HepG2 (cell line): ENCODE data around the gene PFAS. TPM values are rescaled to one million over a fixed set of nuclear protein-coding genes. Genes with fewer than 3 reads are reported as not detected.

ENCODE experiments used
- ATAD3A ChIP-seq: sonication (generic); formaldehyde crosslinking; IDR thresholded peaks from 2 replicates; pipeline ENCODE4 v1.4.0; 2020; ENCODE audit warnings: missing genetic modification reagents
- ATRX ChIP-seq: sonication (generic); formaldehyde crosslinking; IDR thresholded peaks from 2 replicates; pipeline ENCODE4 v1.4.0; 2020; ENCODE audit warnings: missing genetic modification reagents, borderline replicate concordance
- BORCS8-MEF2B ChIP-seq: sonication (generic); formaldehyde crosslinking; IDR thresholded peaks from 2 replicates; pipeline ENCODE4 v1.8.0; 2022; ENCODE audit warnings: mild to moderate bottlenecking, missing genetic modification reagents
- CBFB ChIP-seq: sonication (generic); formaldehyde crosslinking; IDR thresholded peaks from 2 replicates; pipeline ENCODE4 v1.4.0; 2020; ENCODE audit warnings: missing genetic modification reagents
- CHD4 ChIP-seq: fragments of 200-600 bp; sonication (generic); IDR thresholded peaks from 2 replicates; pipeline ENCODE4 v1.7.0; 2017; ENCODE audit warnings: mild to moderate bottlenecking, low read length, borderline replicate concordance
- GFI1 ChIP-seq: sonication (generic); formaldehyde crosslinking; IDR thresholded peaks from 2 replicates; pipeline ENCODE4 v1.5.0; 2020; ENCODE audit warnings: missing genetic modification reagents, mild to moderate bottlenecking, borderline replicate concordance
- IRX3 ChIP-seq: sonication (generic); formaldehyde crosslinking; IDR thresholded peaks from 2 replicates; pipeline ENCODE4 v1.8.1; 2023; ENCODE audit warnings: mild to moderate bottlenecking, low read depth, missing genetic modification reagents, borderline replicate concordance
- MED1 ChIP-seq: sonication (generic); formaldehyde crosslinking; IDR thresholded peaks from 2 replicates; pipeline ENCODE4 v1.4.0; 2020; ENCODE audit warnings: missing genetic modification reagents
- MIER3 ChIP-seq: IDR thresholded peaks from 2 replicates; pipeline ENCODE4 v1.6.1; 2016; ENCODE audit warnings: missing compliant biosample characterization, borderline replicate concordance
- MTF2 ChIP-seq: sonication (generic); formaldehyde crosslinking; IDR thresholded peaks from 2 replicates; pipeline ENCODE4 v1.5.0; 2020; ENCODE audit warnings: missing genetic modification reagents, borderline replicate concordance
- SATB2 ChIP-seq: sonication (generic); formaldehyde crosslinking; IDR thresholded peaks from 2 replicates; pipeline ENCODE4 v1.5.0; 2020; ENCODE audit warnings: missing genetic modification reagents
- SP4 ChIP-seq: sonication (generic); formaldehyde crosslinking; IDR thresholded peaks from 2 replicates; pipeline ENCODE4 v1.8.1; 2023; ENCODE audit warnings: mild to moderate bottlenecking, missing genetic modification reagents
- TBL1XR1 ChIP-seq: fragments of 150-350 bp; IDR thresholded peaks from 2 replicates; pipeline ENCODE4 v1.6.1; 2014; ENCODE audit warnings: borderline replicate concordance, low read length; ENCODE audit not compliant: partially characterized antibody
- TBP ChIP-seq: sonication (generic); formaldehyde crosslinking; IDR thresholded peaks from 2 replicates; pipeline ENCODE4 v1.5.0; 2020; ENCODE audit warnings: missing genetic modification reagents
- YY1 ChIP-seq: IDR thresholded peaks from 2 replicates; pipeline ENCODE4 v1.6.1; 2011; ENCODE audit warnings: low read length, low read depth, moderate library complexity, mild to moderate bottlenecking; ENCODE audit not compliant: insufficient read depth, insufficient replicate concordance
- ZNF713 ChIP-seq: sonication (generic); formaldehyde crosslinking; IDR thresholded peaks from 2 replicates; pipeline ENCODE4 v1.4.0; 2020; ENCODE audit warnings: mild to moderate bottlenecking, missing genetic modification reagents
- ZNF768 ChIP-seq: sonication (generic); formaldehyde crosslinking; IDR thresholded peaks from 2 replicates; pipeline ENCODE4 v1.4.0; 2020; ENCODE audit warnings: missing genetic modification reagents
- polyA plus RNA-seq, 8 experiments: library from polyadenylated mRNA; depleted of rRNA in 3 of 8; stranded (reverse) in 7 of 8; unstranded in 1 of 8; fragments of >200 nt; fragmentation: Illumina TruSeq in 4 of 8; extraction: Trizol in 4 of 8; gene quantifications; 2 replicates each; pipeline versions ENCODE4 v1.2.1 to v1.2.3, GENCODE V29; 2011 to 2016; ENCODE audit warnings: low read depth in 4 of 8, missing spikeins in 1 of 8, mixed read lengths in 1 of 8; ENCODE audit not compliant: insufficient read depth in 1 of 8
- total RNA-seq, 5 experiments: library from RNA; depleted of rRNA; stranded (reverse); fragments of >200 nt; fragmentation: Illumina TruSeq; extraction: Trizol; gene quantifications; 2 replicates each; pipeline ENCODE4 v1.2.3, GENCODE V29; 2016; ENCODE audit warnings: low read depth in 1 of 5
- TF ChIP-seq, protein P1 (sequence below): IDR thresholded peaks from 2 replicates; pipeline ENCODE4 v1.6.1; 2016; ENCODE audit warnings: mild to moderate bottlenecking
- TF ChIP-seq, protein P2 (sequence below): sonication (generic); formaldehyde crosslinking; IDR thresholded peaks from 2 replicates; pipeline ENCODE4 v1.5.1; 2020; ENCODE audit warnings: missing genetic modification reagents, mild to moderate bottlenecking, borderline replicate concordance
- TF ChIP-seq, protein P3 (sequence below): sonication (generic); formaldehyde crosslinking; IDR thresholded peaks from 2 replicates; pipeline ENCODE4 v1.5.0; 2020; ENCODE audit warnings: mild to moderate bottlenecking, missing genetic modification reagents, borderline replicate concordance
- TF ChIP-seq, protein P4 (sequence below): fragments of 450-650 bp; IDR thresholded peaks from 2 replicates; pipeline ENCODE4 v1.6.1; 2016

Gene PFAS
- total and polyA plus RNA-seq, 2 of the 13 experiments (the other 11 are each of a cell fraction or from before 2014, with no cell fraction given): 49.4 to 58.2 TPM

DNA sequence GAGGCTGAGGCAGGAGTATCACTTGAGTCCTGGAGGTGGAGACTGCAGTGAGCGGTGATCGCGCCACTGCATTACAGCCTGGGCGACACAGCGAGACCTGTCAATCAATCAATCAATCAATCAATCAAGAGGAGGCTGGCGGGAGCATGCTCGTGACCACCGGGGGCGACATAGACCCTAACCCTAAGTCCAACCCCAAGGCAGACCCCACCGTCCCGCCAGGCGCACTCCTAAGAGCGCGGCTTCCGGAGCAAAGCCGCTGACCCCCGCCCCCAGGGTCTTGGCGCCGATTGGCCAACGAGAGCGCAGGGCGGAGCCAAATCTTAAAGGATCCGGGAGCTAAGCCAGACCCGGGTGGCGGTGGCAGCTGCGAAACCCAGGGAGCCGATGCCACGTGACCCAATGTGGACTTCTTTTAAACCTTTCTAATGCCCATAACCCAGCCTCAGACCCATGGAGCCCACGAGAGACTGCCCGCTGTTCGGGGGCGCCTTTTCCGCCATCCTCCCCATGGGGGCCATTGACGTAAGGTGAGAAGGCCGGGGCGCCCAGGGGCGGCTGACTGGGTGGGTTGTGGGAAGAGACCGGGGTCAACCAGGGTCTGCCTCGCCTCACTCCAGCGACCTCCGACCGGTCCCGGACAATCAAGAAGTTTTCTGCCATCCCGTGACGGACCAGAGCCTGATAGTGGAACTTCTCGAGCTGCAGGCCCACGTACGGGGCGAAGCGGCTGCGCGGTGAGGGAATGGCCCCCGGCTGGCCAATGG lies 39.4 kb downstream of the PFAS start, which contains the start of gene RANGRF (continued):
- TF ChIP-seq MIER3 (no peak), ZNF713 (no peak), TBP (CRISPR knock-in tag) (no peak), IRX3 (peak; percentile 37; the same call in 1 of the 2 replicates), MED1 (CRISPR knock-in tag) (0 out of 2 replicates have a peak, but pooled peaks have one; percentile 13), SATB2 (CRISPR knock-in tag) (no peak), GFI1 (CRISPR knock-in tag) (peak; percentile 66; the same call in 1 of the 2 replicates), SP4 (CRISPR knock-in tag) (0 out of 2 replicates have a peak, but pooled peaks have one; percentile 51), ZNF768 (CRISPR knock-in tag) (0 out of 2 replicates have a peak, but pooled peaks have one; percentile 7), ATAD3A (CRISPR knock-in tag) (no peak), BORCS8-MEF2B (CRISPR knock-in tag) (no peak), TBL1XR1 (no peak), MTF2 (peak; percentile 62; the same call in 1 of the 2 replicates), ATRX (CRISPR knock-in tag) (no peak), YY1 (peak; percentile 27), CHD4 (no peak), CBFB (CRISPR knock-in tag) (0 out of 2 replicates have a peak, but pooled peaks have one; percentile 4)
- TF ChIP-seq, protein P1, sequence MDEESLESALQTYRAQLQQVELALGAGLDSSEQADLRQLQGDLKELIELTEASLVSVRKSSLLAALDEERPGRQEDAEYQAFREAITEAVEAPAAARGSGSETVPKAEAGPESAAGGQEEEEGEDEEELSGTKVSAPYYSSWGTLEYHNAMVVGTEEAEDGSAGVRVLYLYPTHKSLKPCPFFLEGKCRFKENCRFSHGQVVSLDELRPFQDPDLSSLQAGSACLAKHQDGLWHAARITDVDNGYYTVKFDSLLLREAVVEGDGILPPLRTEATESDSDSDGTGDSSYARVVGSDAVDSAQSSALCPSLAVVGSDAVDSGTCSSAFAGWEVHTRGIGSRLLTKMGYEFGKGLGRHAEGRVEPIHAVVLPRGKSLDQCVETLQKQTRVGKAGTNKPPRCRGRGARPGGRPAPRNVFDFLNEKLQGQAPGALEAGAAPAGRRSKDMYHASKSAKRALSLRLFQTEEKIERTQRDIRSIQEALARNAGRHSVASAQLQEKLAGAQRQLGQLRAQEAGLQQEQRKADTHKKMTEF: peak; percentile 72
- TF ChIP-seq, protein P2, sequence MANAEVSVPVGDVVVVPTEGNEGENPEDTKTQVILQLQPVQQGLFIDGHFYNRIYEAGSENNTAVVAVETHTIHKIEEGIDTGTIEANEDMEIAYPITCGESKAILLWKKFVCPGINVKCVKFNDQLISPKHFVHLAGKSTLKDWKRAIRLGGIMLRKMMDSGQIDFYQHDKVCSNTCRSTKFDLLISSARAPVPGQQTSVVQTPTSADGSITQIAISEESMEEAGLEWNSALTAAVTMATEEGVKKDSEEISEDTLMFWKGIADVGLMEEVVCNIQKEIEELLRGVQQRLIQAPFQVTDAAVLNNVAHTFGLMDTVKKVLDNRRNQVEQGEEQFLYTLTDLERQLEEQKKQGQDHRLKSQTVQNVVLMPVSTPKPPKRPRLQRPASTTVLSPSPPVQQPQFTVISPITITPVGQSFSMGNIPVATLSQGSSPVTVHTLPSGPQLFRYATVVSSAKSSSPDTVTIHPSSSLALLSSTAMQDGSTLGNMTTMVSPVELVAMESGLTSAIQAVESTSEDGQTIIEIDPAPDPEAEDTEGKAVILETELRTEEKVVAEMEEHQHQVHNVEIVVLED: peak; percentile 67
- TF ChIP-seq, protein P3, sequence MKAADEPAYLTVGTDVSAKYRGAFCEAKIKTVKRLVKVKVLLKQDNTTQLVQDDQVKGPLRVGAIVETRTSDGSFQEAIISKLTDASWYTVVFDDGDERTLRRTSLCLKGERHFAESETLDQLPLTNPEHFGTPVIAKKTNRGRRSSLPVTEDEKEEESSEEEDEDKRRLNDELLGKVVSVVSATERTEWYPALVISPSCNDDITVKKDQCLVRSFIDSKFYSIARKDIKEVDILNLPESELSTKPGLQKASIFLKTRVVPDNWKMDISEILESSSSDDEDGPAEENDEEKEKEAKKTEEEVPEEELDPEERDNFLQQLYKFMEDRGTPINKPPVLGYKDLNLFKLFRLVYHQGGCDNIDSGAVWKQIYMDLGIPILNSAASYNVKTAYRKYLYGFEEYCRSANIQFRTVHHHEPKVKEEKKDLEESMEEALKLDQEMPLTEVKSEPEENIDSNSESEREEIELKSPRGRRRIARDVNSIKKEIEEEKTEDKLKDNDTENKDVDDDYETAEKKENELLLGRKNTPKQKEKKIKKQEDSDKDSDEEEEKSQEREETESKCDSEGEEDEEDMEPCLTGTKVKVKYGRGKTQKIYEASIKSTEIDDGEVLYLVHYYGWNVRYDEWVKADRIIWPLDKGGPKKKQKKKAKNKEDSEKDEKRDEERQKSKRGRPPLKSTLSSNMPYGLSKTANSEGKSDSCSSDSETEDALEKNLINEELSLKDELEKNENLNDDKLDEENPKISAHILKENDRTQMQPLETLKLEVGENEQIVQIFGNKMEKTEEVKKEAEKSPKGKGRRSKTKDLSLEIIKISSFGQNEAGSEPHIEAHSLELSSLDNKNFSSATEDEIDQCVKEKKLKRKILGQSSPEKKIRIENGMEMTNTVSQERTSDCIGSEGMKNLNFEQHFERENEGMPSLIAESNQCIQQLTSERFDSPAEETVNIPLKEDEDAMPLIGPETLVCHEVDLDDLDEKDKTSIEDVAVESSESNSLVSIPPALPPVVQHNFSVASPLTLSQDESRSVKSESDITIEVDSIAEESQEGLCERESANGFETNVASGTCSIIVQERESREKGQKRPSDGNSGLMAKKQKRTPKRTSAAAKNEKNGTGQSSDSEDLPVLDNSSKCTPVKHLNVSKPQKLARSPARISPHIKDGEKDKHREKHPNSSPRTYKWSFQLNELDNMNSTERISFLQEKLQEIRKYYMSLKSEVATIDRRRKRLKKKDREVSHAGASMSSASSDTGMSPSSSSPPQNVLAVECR (CRISPR knock-in tag): peak; percentile 91
- TF ChIP-seq, protein P4, sequence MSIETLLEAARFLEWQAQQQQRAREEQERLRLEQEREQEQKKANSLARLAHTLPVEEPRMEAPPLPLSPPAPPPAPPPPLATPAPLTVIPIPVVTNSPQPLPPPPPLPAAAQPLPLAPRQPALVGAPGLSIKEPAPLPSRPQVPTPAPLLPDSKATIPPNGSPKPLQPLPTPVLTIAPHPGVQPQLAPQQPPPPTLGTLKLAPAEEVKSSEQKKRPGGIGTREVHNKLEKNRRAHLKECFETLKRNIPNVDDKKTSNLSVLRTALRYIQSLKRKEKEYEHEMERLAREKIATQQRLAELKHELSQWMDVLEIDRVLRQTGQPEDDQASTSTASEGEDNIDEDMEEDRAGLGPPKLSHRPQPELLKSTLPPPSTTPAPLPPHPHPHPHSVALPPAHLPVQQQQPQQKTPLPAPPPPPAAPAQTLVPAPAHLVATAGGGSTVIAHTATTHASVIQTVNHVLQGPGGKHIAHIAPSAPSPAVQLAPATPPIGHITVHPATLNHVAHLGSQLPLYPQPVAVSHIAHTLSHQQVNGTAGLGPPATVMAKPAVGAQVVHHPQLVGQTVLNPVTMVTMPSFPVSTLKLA: 0 out of 2 replicates have a peak, but pooled peaks have one; percentile 2
